ENCODE results near the gene PRSS36.

DNA sequence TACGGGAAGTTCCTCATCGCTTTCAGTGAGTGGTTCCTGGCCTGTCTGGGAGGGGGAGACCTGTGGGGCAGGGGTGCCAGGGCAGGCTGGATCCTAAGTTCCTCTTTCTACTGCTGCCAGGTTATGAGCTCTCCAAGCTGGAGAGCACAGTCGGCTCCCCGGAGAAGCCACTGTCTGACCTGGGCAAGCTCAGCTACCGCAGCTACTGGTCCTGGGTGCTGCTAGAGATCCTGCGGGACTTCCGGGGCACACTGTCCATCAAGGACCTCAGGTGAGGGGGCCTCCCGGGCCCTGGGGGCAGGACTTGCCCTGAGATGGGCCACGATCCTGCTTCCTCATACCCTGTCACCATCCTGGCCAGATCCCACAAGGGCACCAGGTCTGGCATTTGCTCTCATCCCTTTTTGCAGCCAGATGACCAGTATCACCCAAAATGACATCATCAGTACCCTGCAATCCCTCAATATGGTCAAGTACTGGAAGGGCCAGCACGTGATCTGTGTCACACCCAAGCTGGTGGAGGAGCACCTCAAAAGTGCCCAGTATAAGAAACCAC lies 19.5 kb downstream of the PRSS36 start:
- TF ChIP-seq CTCF (IDR thresholded peaks at IDR 0.05; ENCODE audit: borderline replicate concordance, extremely low read depth, low read length, poor library complexity, severe bottlenecking) (no peak), EZH2 (IDR thresholded peaks at IDR 0.05; ENCODE audit: borderline replicate concordance, low read depth, low read length, severe bottlenecking) (no peak)

Data from DND-41 (cell line).